H1 (cell line): ENCODE measurements around the gene BRIP1. TPM values are rescaled to one million over a fixed set of nuclear protein-coding genes. Genes with fewer than 3 reads are reported as not detected.

Experiments
- CTCF ChIA-PET: fragments of 300-600 bp; sonication (Branson Sonifier 250); formaldehyde crosslinking; loops from one replicate; lab custom pipeline; 2021; ENCODE audit not compliant: partially characterized antibody; lab: Charles Lee
- POLR2A ChIA-PET: fragments of 300-600 bp; sonication (Branson Sonifier 250); formaldehyde crosslinking; loops from one replicate; lab custom pipeline; 2021; ENCODE audit warnings: inconsistent platforms; ENCODE audit not compliant: partially characterized antibody; lab: Charles Lee
- DNase-seq, 2 experiments: peaks; one replicate each; pipeline versions ENCODE4 v3.0.0 to v3.0.0-alpha.2; 2010 to 2022; ENCODE audit warnings: low spot score in 2 of 2, low read depth in 1 of 2, mixed read lengths in 1 of 2
- FAIRE-seq: peaks from 2 replicates; lab custom pipeline; 2011; peaks lifted over from hg19 to GRCh38; lab: Jason Lieb, UNC
- H2AFZ ChIP-seq: 2 replicates; pipeline ENCODE4 v1.8.1; 2012; ENCODE audit warnings: low read length, inconsistent platforms
- H2AK5ac ChIP-seq: 2 replicates; pipeline ENCODE4 v1.6.1; 2013; ENCODE audit warnings: low read depth, low read length
- H2BK120ac ChIP-seq: replicated peaks from 2 replicates; pipeline ENCODE3; 2013; ENCODE audit warnings: low read depth, low read length, inconsistent platforms
- H2BK12ac ChIP-seq: 2 replicates; pipeline ENCODE4 v1.6.1; 2013; ENCODE audit warnings: low read depth, low read length
- H2BK15ac ChIP-seq: 2 replicates; pipeline ENCODE4 v1.6.1; 2013; ENCODE audit warnings: low read length
- H2BK20ac ChIP-seq: 2 replicates; pipeline ENCODE4 v1.6.1; 2013; ENCODE audit warnings: low read length
- H2BK5ac ChIP-seq: 2 replicates; pipeline ENCODE4 v1.6.1; 2013; ENCODE audit warnings: low read depth, low read length
- H3K14ac ChIP-seq: 2 replicates; pipeline ENCODE4 v1.6.1; 2013; ENCODE audit warnings: inconsistent platforms; ENCODE audit not compliant: insufficient read length
- H3K18ac ChIP-seq: 2 replicates; pipeline ENCODE4 v1.6.1; 2013; ENCODE audit warnings: low read length; ENCODE audit errors: extremely low read depth
- H3K23ac ChIP-seq: 2 replicates; pipeline ENCODE4 v1.6.1; 2013; ENCODE audit warnings: inconsistent platforms; ENCODE audit not compliant: insufficient read length
- H3K23me2 ChIP-seq: 2 replicates; pipeline ENCODE4 v1.6.1; 2013; ENCODE audit warnings: low read depth, low read length
- H3K27ac ChIP-seq: 2 replicates; pipeline ENCODE4 v1.6.1; 2011; ENCODE audit warnings: low read depth, low read length, inconsistent platforms
- H3K27me3 ChIP-seq, 4 experiments: replicated peaks in 1 of 4; 1 replicate in 1 of 4; 2 replicates in 3 of 4; pipeline versions ENCODE4 v1.6.1 to v1.8.1; 2011 to 2013; ENCODE audit warnings: low read length in 3 of 4, mild to moderate bottlenecking in 3 of 4, inconsistent platforms in 2 of 4, mixed read lengths in 2 of 4, moderate library complexity in 1 of 4; ENCODE audit not compliant: control insufficient read depth in 3 of 4, insufficient read depth in 3 of 4; ENCODE audit errors: extremely low read depth in 1 of 4
- H3K36me3 ChIP-seq, 4 experiments: 2 replicates each; pipeline versions ENCODE4 v1.6.1 to v1.8.1; 2011 to 2013; ENCODE audit warnings: mild to moderate bottlenecking in 4 of 4, low read length in 3 of 4, moderate library complexity in 2 of 4, control low read depth in 1 of 4, inconsistent platforms in 1 of 4; ENCODE audit not compliant: insufficient read depth in 4 of 4, control insufficient read depth in 2 of 4
- H3K4ac ChIP-seq: replicated peaks from 2 replicates; pipeline ENCODE3; 2013; ENCODE audit warnings: low read length, low read depth, mixed read lengths, inconsistent platforms; ENCODE audit not compliant: insufficient read length
- H3K4me1 ChIP-seq, 4 experiments: replicated peaks in 1 of 4; 1 replicate in 1 of 4; 2 replicates in 3 of 4; pipeline versions ENCODE4 v1.6.1 to v1.8.1; 2011 to 2013; ENCODE audit warnings: low read length in 3 of 4, inconsistent platforms in 2 of 4, mixed read lengths in 1 of 4; ENCODE audit not compliant: insufficient read depth in 4 of 4, control insufficient read depth in 3 of 4
- H3K4me2 ChIP-seq, 2 experiments: 2 replicates each; pipeline versions ENCODE4 v1.6.1 to v1.8.1; 2011 to 2013; ENCODE audit warnings: low read depth in 2 of 2, low read length in 2 of 2, control low read depth in 1 of 2, inconsistent platforms in 1 of 2, mild to moderate bottlenecking in 1 of 2; ENCODE audit not compliant: insufficient read depth in 1 of 2
- H3K4me3 ChIP-seq, 4 experiments: fragments of 200-600, 300-600 bp in 1 of 4; sonication (generic), shearing (Covaris generic), sonication (Bioruptor Twin) in 1 of 4; 2 replicates each; pipeline versions ENCODE4 v1.5.1 to v1.8.1; 2011 to 2016; ENCODE audit warnings: low read length in 4 of 4, low read depth in 3 of 4, control low read depth in 2 of 4, inconsistent platforms in 2 of 4, mild to moderate bottlenecking in 2 of 4, mixed read lengths in 1 of 4, moderate library complexity in 1 of 4; ENCODE audit not compliant: insufficient read depth in 2 of 4; ENCODE audit errors: extremely low read depth in 1 of 4
- H3K56ac ChIP-seq: replicated peaks from 2 replicates; pipeline ENCODE3; 2013; ENCODE audit warnings: low read depth, mild to moderate bottlenecking, mixed read lengths, low read length, inconsistent platforms; ENCODE audit not compliant: insufficient read length
- H3K79me1 ChIP-seq: 2 replicates; pipeline ENCODE4 v1.6.1; 2013; ENCODE audit warnings: low read depth, low read length, control low read depth
- H3K79me2 ChIP-seq, 2 experiments: 2 replicates each; pipeline versions ENCODE4 v1.6.1 to v1.8.1; 2012 to 2013; ENCODE audit warnings: low read length in 2 of 2, mild to moderate bottlenecking in 2 of 2, inconsistent platforms in 1 of 2; ENCODE audit not compliant: insufficient read depth in 2 of 2, control insufficient read depth in 1 of 2
- H3K9ac ChIP-seq, 4 experiments: replicated peaks in 1 of 4; 1 replicate in 1 of 4; 2 replicates in 3 of 4; pipeline versions ENCODE4 v1.6.1 to v1.8.1; 2011 to 2013; ENCODE audit warnings: low read depth in 3 of 4, low read length in 3 of 4, control low read depth in 2 of 4, mild to moderate bottlenecking in 2 of 4, moderate library complexity in 2 of 4, inconsistent platforms in 1 of 4; ENCODE audit errors: extremely low read depth in 1 of 4
- H3K9me3 ChIP-seq, 2 experiments: 2 replicates each; pipeline versions ENCODE4 v1.6.1 to v1.8.1; 2012 to 2013; ENCODE audit warnings: mild to moderate bottlenecking in 2 of 2, moderate library complexity in 2 of 2, control low read depth in 1 of 2, inconsistent platforms in 1 of 2, low read depth in 1 of 2, low read length in 1 of 2, mixed read lengths in 1 of 2; ENCODE audit not compliant: insufficient read depth in 2 of 2
- H4K20me1 ChIP-seq, 2 experiments: replicated peaks in 1 of 2; 2 replicates each; pipeline versions ENCODE3 to v1.8.1; 2011 to 2013; ENCODE audit warnings: inconsistent platforms in 2 of 2, low read length in 2 of 2, mild to moderate bottlenecking in 1 of 2; ENCODE audit not compliant: insufficient read depth in 2 of 2, control insufficient read depth in 1 of 2
- H4K5ac ChIP-seq: 2 replicates; pipeline ENCODE4 v1.6.1; 2013; ENCODE audit warnings: low read length, low read depth, mixed read lengths, inconsistent platforms; ENCODE audit not compliant: insufficient read length
- H4K8ac ChIP-seq: 2 replicates; pipeline ENCODE4 v1.8.0; 2013; ENCODE audit warnings: mild to moderate bottlenecking, moderate library complexity, low read length, inconsistent platforms; ENCODE audit not compliant: insufficient read depth; ENCODE audit errors: extremely low read depth
- H4K91ac ChIP-seq: replicated peaks from 2 replicates; pipeline ENCODE3; 2013; ENCODE audit warnings: low read length, mixed read lengths, inconsistent platforms; ENCODE audit not compliant: insufficient read length
- BRCA1 ChIP-seq: IDR thresholded peaks from 2 replicates; pipeline ENCODE4 v1.6.1; 2012; ENCODE audit warnings: low read depth, low read length, improper control_type of control experiment
- CHD2 ChIP-seq: IDR thresholded peaks from 2 replicates; pipeline ENCODE4 v1.6.1; 2012; ENCODE audit warnings: low read length, improper control_type of control experiment
- RXRA ChIP-seq: IDR thresholded peaks from 2 replicates; pipeline ENCODE4 v1.6.1; 2011; ENCODE audit warnings: low read depth, mild to moderate bottlenecking, low read length, moderate library complexity; ENCODE audit not compliant: insufficient read depth
- SIN3A ChIP-seq, 2 experiments: IDR thresholded peaks in 1 of 2; conservative IDR thresholded peaks in 1 of 2; 2 replicates each; pipeline ENCODE4 v1.6.1; 2011 to 2012; ENCODE audit warnings: low read length in 2 of 2, improper control_type of control experiment in 1 of 2, low read depth in 1 of 2, mild to moderate bottlenecking in 1 of 2
- WGBS, 2 experiments: shearing (Covaris generic) in 1 of 2; methylation state at CpG; one replicate each; pipeline versions ENCODE4 v1.1.6 to v1.1.7; 2013 to 2015; ENCODE audit warnings: low lambda C conversion rate in 2 of 2, mixed read lengths in 2 of 2, inconsistent platforms in 1 of 2, low coverage in 1 of 2, missing lambda C conversion rate in 1 of 2; ENCODE audit not compliant: insufficient replicate concordance in 2 of 2, insufficient coverage in 1 of 2, insufficient read length in 1 of 2; ENCODE audit errors: extremely low coverage in 1 of 2, missing lambda C conversion rate in 1 of 2; 5-methylcytosine and 5-hydroxymethylcytosine counted together
- polyA plus RNA-seq, 7 experiments: library from polyadenylated mRNA; depleted of rRNA in 3 of 7; stranded (reverse) in 5 of 7; unstranded in 2 of 7; fragments of >200 nt in 5 of 7; fragments of 200-250 nt in 2 of 7; gene quantifications; 1 replicate in 5 of 7; 2 replicates in 1 of 7; 4 replicates in 1 of 7; pipeline versions ENCODE4 v1.2.1 to v1.2.3, GENCODE V29; 2011 to 2013; ENCODE audit warnings: missing spikeins in 2 of 7, mixed read lengths in 2 of 7
- total RNA-seq: library from RNA; stranded (reverse); fragmentation: NEBNext Ultra II Directional; extraction: Animal tissue kit (Norgen Biotek cat#: 25700); gene quantifications from 2 replicates; pipeline ENCODE4 v1.2.1, GENCODE V29; 2021

BRIP1 gene
- total and polyA plus RNA-seq, 2 of the 8 experiments (the other 6 are each of a cell fraction or from before 2014, with no cell fraction given), result 5.8 to 19.2 TPM

- no peak overlapping the region for H2BK120ac ChIP-seq
- no peak for TF ChIP-seq BRCA1
- TF ChIP-seq CHD2, result no peak
- TF ChIP-seq RXRA, result no peak
- no peak for TF ChIP-seq SIN3A (conservative IDR thresholded peaks at IDR 0.05 in 1 of 2, IDR thresholded peaks at IDR 0.05 in 1 of 2; ENCODE audit: low read depth in 1 of 2, low read length in 2 of 2)
- no peak overlapping the region for H2AK5ac ChIP-seq
- no peak overlapping the region for H2BK15ac ChIP-seq
- no peaks in the 10 kb centered on the region for H3K79me1 ChIP-seq
- no peaks in the 10 kb centered on the region for H4K20me1 ChIP-seq
- no peak overlapping the region for H4K91ac ChIP-seq
- POLR2A ChIA-PET, result no interaction called here
- FAIRE-seq, result no peak
- CTCF ChIA-PET, result no interaction called here
- no peaks in the 10 kb centered on the region for H3K79me2 ChIP-seq
- H3K9ac ChIP-seq, result no peak overlapping the region
- H3K27me3 ChIP-seq, result no peaks in the 10 kb centered on the region
- 73% methylated on average over 1 of the region's 1 CpG; no CpG with 5 or more reads in 1 of the 2 experiments for WGBS, 2 experiments
- H4K8ac ChIP-seq, result no peak overlapping the region
- H3K14ac ChIP-seq, result no peak overlapping the region
- H2BK5ac ChIP-seq, result no peak overlapping the region
- peaks cover 0 to 3% (median 0%) of the 10 kb centered on the region in 4 experiments; a peak in 3 of 8 replicates for H3K36me3 ChIP-seq
- H2BK20ac ChIP-seq, result no peak overlapping the region
- no peak overlapping the region for H3K18ac ChIP-seq
- H3K27ac ChIP-seq, result no peak overlapping the region
- DNase-seq, result no peak
- H3K23me2 ChIP-seq, result no peaks in the 10 kb centered on the region
- H3K4me1 ChIP-seq, result no peaks in the 10 kb centered on the region
- no peak overlapping the region for H3K4me2 ChIP-seq
- H2BK12ac ChIP-seq, result no peak overlapping the region
- no peak overlapping the region for H2AFZ ChIP-seq
- no peak overlapping the region for H4K5ac ChIP-seq
- no peak overlapping the region for H3K23ac ChIP-seq
- no peak overlapping the region for H3K56ac ChIP-seq
- H3K4me3 ChIP-seq, result no peak overlapping the region
- H3K4ac ChIP-seq, result no peak overlapping the region
- H3K9me3 ChIP-seq, result no peaks in the 10 kb centered on the region
These were observed 80.6 kb downstream of the BRIP1 start for GRCh38 chr17:61782683-61783082.
